SK-N-SH (cell line): ENCODE results near the gene MLIP. TPM values are rescaled to one million over a fixed set of nuclear protein-coding genes. Genes with fewer than 3 reads are reported as not detected.

Experiments used
- CTCF ChIA-PET: fragments of 300-600, 350-600 bp; formaldehyde crosslinking; extraction: SDS; loops from one replicate; lab custom pipeline; 2021; lab: Yijun Ruan, JAX
- POLR2A ChIA-PET: fragments of 350-600 bp; sonication (Branson Sonifier 250); formaldehyde crosslinking; extraction: SDS; loops from one replicate; lab custom pipeline; 2020; ENCODE audit warnings: antibody characterized with exemption, inconsistent platforms; lab: Yijun Ruan, JAX
- DNase-seq: peaks from one replicate; pipeline ENCODE4 v3.0.0; 2012
- H2AFZ ChIP-seq: fragments of 200-600 bp; sonication (generic); 2 replicates; pipeline ENCODE4 v1.8.1; 2016; ENCODE audit warnings: antibody characterized with exemption, mild to moderate bottlenecking, low read depth
- H3F3A ChIP-seq: fragments of 200-600 bp; sonication (generic); replicated peaks from 2 replicates; pipeline ENCODE3; 2016; ENCODE audit warnings: antibody characterized with exemption, mild to moderate bottlenecking; ENCODE audit not compliant: insufficient read depth
- H3K27ac ChIP-seq, 2 experiments: fragments of 200-500 bp in 1 of 2; fragments of 200-600 bp in 1 of 2; sonication (Bioruptor generic) in 1 of 2; sonication (generic), shearing (Covaris generic) in 1 of 2; 2 replicates each; pipeline versions ENCODE4 v1.5.1 to v1.6.1; 2014 to 2016; ENCODE audit warnings: low read depth in 2 of 2, inconsistent platforms in 1 of 2, low read length in 1 of 2, mild to moderate bottlenecking in 1 of 2, mixed read lengths in 1 of 2
- H3K27me3 ChIP-seq: fragments of 200-600 bp; sonication (generic), shearing (Covaris generic); 2 replicates; pipeline ENCODE4 v1.6.1; 2016; ENCODE audit warnings: mixed run types; ENCODE audit not compliant: insufficient read depth
- H3K36me3 ChIP-seq, 2 experiments: fragments of 200-500 bp in 1 of 2; fragments of 200-600 bp in 1 of 2; sonication (Bioruptor generic) in 1 of 2; sonication (generic) in 1 of 2; replicated peaks in 1 of 2; 2 replicates each; pipeline versions ENCODE3 to v1.5.1; 2014 to 2016; ENCODE audit warnings: low read length in 1 of 2, mild to moderate bottlenecking in 1 of 2; ENCODE audit not compliant: insufficient read depth in 2 of 2, control insufficient read depth in 1 of 2
- H3K4me1 ChIP-seq, 2 experiments: fragments of 200-500 bp in 1 of 2; fragments of 200-600 bp in 1 of 2; sonication (Bioruptor generic) in 1 of 2; sonication (generic), shearing (Covaris generic) in 1 of 2; 2 replicates each; pipeline versions ENCODE4 v1.5.1 to v1.6.1; 2014 to 2016; ENCODE audit warnings: low read depth in 1 of 2, low read length in 1 of 2, mixed run types in 1 of 2; ENCODE audit not compliant: insufficient read depth in 2 of 2, control insufficient read depth in 1 of 2
- H3K4me2 ChIP-seq: fragments of 200-600 bp; sonication (generic), shearing (Covaris generic); 2 replicates; pipeline ENCODE4 v1.6.1; 2017; ENCODE audit warnings: mixed run types
- H3K4me3 ChIP-seq, 2 experiments: fragments of 200-500 bp in 1 of 2; fragments of 200-600 bp in 1 of 2; sonication (Bioruptor generic) in 1 of 2; sonication (generic), shearing (Covaris generic) in 1 of 2; 2 replicates each; pipeline versions ENCODE4 v1.5.1 to v1.8.1; 2014 to 2016; ENCODE audit warnings: low read depth in 2 of 2, inconsistent platforms in 1 of 2, low read length in 1 of 2, mild to moderate bottlenecking in 1 of 2, mixed read lengths in 1 of 2, moderate library complexity in 1 of 2
- H3K79me2 ChIP-seq: fragments of 200-600 bp; sonication (generic); 2 replicates; pipeline ENCODE4 v1.8.1; 2017; ENCODE audit warnings: mild to moderate bottlenecking; ENCODE audit not compliant: insufficient read depth
- H3K9ac ChIP-seq: fragments of 200-600 bp; sonication (generic); 2 replicates; pipeline ENCODE4 v1.6.1; 2017; ENCODE audit warnings: mixed run types
- H3K9me2 ChIP-seq: fragments of 200-600 bp; sonication (generic); 2 replicates; pipeline ENCODE4 v1.6.1; 2017; ENCODE audit warnings: mixed run types
- H3K9me3 ChIP-seq: fragments of 200-600 bp; sonication (generic); 2 replicates; pipeline ENCODE4 v1.6.1; 2017; ENCODE audit warnings: mixed run types, mild to moderate bottlenecking, moderate library complexity
- H4K20me1 ChIP-seq: fragments of 200-600 bp; sonication (generic); 2 replicates; pipeline ENCODE4 v1.6.1; 2017; ENCODE audit warnings: mild to moderate bottlenecking, mixed run types; ENCODE audit not compliant: insufficient read depth
- CTCF ChIP-seq: fragments of 200-600 bp; sonication (generic); IDR thresholded peaks from 2 replicates; pipeline ENCODE4 v1.6.1; 2017; ENCODE audit warnings: antibody characterized with exemption, mild to moderate bottlenecking, moderate library complexity
- ELF1 ChIP-seq: IDR thresholded peaks from 2 replicates; pipeline ENCODE4 v1.4.0; 2012
- EP300 ChIP-seq, 2 experiments: IDR thresholded peaks; 2 replicates each; pipeline versions ENCODE4 v1.4.0 to v1.6.1; 2012; ENCODE audit warnings: borderline replicate concordance in 1 of 2, low read depth in 1 of 2, low read length in 1 of 2
- FOSL2 ChIP-seq: IDR thresholded peaks from 2 replicates; pipeline ENCODE4 v1.4.0; 2012; ENCODE audit warnings: low read depth, mild to moderate bottlenecking, moderate library complexity, borderline replicate concordance
- FOXJ3 ChIP-seq: sonication (generic); formaldehyde crosslinking; IDR thresholded peaks from 2 replicates; pipeline ENCODE4 v1.5.1; 2020; ENCODE audit warnings: mild to moderate bottlenecking, missing genetic modification reagents
- FOXM1 ChIP-seq: IDR thresholded peaks from 2 replicates; pipeline ENCODE4 v1.4.0; 2012; ENCODE audit warnings: low read depth, mild to moderate bottlenecking
- GABPA ChIP-seq: IDR thresholded peaks from 2 replicates; pipeline ENCODE4 v1.4.0; 2012; ENCODE audit warnings: low read depth, mild to moderate bottlenecking
- JUND ChIP-seq: IDR thresholded peaks from 2 replicates; pipeline ENCODE4 v1.4.0; 2012
- MXI1 ChIP-seq: IDR thresholded peaks from 2 replicates; pipeline ENCODE4 v1.6.1; 2012; ENCODE audit warnings: mild to moderate bottlenecking, low read depth, low read length, improper control_type of control experiment
- NFIC ChIP-seq: IDR thresholded peaks from 2 replicates; pipeline ENCODE4 v1.4.0; 2012; ENCODE audit warnings: borderline replicate concordance
- NRF1 ChIP-seq: IDR thresholded peaks from 2 replicates; pipeline ENCODE4 v1.6.1; 2012; ENCODE audit warnings: low read depth, mild to moderate bottlenecking, low read length
- POLR2AphosphoS5 ChIP-seq: IDR thresholded peaks from 2 replicates; pipeline ENCODE4 v1.6.1; 2012; ENCODE audit warnings: low read depth, low read length
- RAD21 ChIP-seq: IDR thresholded peaks from 2 replicates; pipeline ENCODE4 v1.6.1; 2012; ENCODE audit warnings: mild to moderate bottlenecking, low read length
- RCOR1 ChIP-seq: fragments of 150-350 bp; IDR thresholded peaks from 2 replicates; pipeline ENCODE4 v1.6.1; 2017; ENCODE audit warnings: antibody characterized with exemption, low read length
- RFX5 ChIP-seq: IDR thresholded peaks from 2 replicates; pipeline ENCODE4 v1.6.1; 2012; ENCODE audit warnings: mild to moderate bottlenecking, improper control_type of control experiment, low read length
- RXRA ChIP-seq: IDR thresholded peaks from 2 replicates; pipeline ENCODE4 v1.4.0; 2012; ENCODE audit warnings: low read depth, mild to moderate bottlenecking, borderline replicate concordance
- SIN3A ChIP-seq: IDR thresholded peaks from 2 replicates; pipeline ENCODE4 v1.6.1; 2012; ENCODE audit warnings: low read depth, mild to moderate bottlenecking, low read length, moderate library complexity, borderline replicate concordance
- TCF12 ChIP-seq: IDR thresholded peaks from 2 replicates; pipeline ENCODE4 v1.4.0; 2012
- TEAD4 ChIP-seq: IDR thresholded peaks from 2 replicates; pipeline ENCODE4 v1.4.0; 2012; ENCODE audit warnings: mild to moderate bottlenecking, borderline replicate concordance; ENCODE audit not compliant: insufficient read depth
- WGBS: methylation state at CpG from one replicate; pipeline ENCODE4 v1.1.6; 2017; ENCODE audit warnings: low lambda C conversion rate; 5-methylcytosine and 5-hydroxymethylcytosine counted together
- polyA plus RNA-seq, 3 experiments: library from polyadenylated mRNA; depleted of rRNA; stranded (reverse); fragments of >200 nt; gene quantifications; 2 replicates each; pipeline ENCODE4 v1.2.3, GENCODE V29; 2012
- TF ChIP-seq, protein P1 (sequence below): IDR thresholded peaks from 2 replicates; pipeline ENCODE4; 2012
- TF ChIP-seq, protein P2 (sequence below): fragments of 150-350 bp; IDR thresholded peaks from 2 replicates; pipeline ENCODE4 v1.6.1; 2016; ENCODE audit warnings: mild to moderate bottlenecking, low read depth, low read length
- TF ChIP-seq, protein P3 (sequence below): IDR thresholded peaks from 2 replicates; pipeline ENCODE4 v1.6.1; 2012; ENCODE audit warnings: mild to moderate bottlenecking, low read depth, low read length, moderate library complexity
- TF ChIP-seq, protein P4 (sequence below): IDR thresholded peaks from 2 replicates; pipeline ENCODE4 v1.4.0; 2012; ENCODE audit warnings: low read depth, borderline replicate concordance

MLIP gene
- polyA plus RNA-seq, 1 of the 3 experiments (the other 2 are of a cell fraction), result not detected

DNA sequence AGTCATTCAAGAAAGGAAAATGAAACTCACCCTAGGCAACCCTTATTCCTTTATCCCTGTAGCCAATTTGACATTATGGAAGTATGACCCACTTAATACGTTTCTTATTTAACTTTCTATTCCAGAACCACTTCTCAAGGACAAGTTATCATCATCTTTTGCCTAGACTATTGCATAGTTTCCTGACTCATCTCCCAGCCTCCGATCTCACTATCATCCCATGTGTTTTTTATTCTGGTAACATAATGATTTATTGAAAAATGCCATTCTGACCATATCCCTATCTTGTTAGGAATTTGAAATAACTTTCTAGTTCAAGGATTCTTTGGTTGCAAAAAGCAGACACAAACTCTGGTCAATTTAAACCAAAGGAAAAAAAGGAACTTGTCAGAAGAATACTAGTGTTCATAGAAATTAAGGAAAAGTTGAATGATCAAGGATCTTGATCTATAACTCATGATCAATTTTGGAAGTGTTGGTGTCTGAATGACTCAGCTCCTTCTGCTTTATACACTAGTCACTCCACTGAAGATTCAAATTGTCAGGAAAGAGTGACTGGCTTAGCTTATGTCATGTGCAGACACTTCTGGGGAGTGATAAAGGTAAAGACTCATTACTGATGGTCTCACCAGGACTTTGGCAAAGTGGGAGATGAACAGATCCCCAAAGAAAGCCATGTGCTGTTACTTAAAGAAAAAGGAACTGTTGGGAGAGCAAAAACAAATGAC lies 188.5 kb downstream of the MLIP start:
- H3K36me3 ChIP-seq, result no peaks in the 10 kb centered on the region
- no peaks in the 10 kb centered on the region for H3K9me2 ChIP-seq
- H3K4me2 ChIP-seq, result peak overlapping the region; percentile 27; the same call in 1 of the 2 replicates
- peak; percentile 53; the same call in 1 of the 2 replicates for TF ChIP-seq JUND
- TF ChIP-seq, protein P1, sequence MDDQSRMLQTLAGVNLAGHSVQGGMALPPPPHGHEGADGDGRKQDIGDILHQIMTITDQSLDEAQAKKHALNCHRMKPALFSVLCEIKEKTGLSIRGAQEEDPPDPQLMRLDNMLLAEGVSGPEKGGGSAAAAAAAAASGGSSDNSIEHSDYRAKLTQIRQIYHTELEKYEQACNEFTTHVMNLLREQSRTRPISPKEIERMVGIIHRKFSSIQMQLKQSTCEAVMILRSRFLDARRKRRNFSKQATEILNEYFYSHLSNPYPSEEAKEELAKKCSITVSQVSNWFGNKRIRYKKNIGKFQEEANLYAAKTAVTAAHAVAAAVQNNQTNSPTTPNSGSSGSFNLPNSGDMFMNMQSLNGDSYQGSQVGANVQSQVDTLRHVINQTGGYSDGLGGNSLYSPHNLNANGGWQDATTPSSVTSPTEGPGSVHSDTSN, result peak; percentile 73
- no peak for TF ChIP-seq MXI1
- TF ChIP-seq POLR2AphosphoS5, result peak; percentile 21; the same call in 1 of the 2 replicates
- TF ChIP-seq CTCF, result no peak
- TF ChIP-seq RAD21, result no peak
- no peak for TF ChIP-seq GABPA
- no peak for TF ChIP-seq ELF1
- TF ChIP-seq, protein P2, sequence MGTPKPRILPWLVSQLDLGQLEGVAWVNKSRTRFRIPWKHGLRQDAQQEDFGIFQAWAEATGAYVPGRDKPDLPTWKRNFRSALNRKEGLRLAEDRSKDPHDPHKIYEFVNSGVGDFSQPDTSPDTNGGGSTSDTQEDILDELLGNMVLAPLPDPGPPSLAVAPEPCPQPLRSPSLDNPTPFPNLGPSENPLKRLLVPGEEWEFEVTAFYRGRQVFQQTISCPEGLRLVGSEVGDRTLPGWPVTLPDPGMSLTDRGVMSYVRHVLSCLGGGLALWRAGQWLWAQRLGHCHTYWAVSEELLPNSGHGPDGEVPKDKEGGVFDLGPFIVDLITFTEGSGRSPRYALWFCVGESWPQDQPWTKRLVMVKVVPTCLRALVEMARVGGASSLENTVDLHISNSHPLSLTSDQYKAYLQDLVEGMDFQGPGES, result no peak
- no peak for TF ChIP-seq SIN3A
- peak in 1 of 2 experiments; percentile 71; a peak in 1 of 4 replicates for TF ChIP-seq EP300 (IDR thresholded peaks at IDR 0.05; ENCODE audit: borderline replicate concordance in 1 of 2, low read depth in 1 of 2, low read length in 1 of 2)
- no peak for TF ChIP-seq FOXM1
- TF ChIP-seq TEAD4, result 0 out of 2 replicates have a peak, but pooled peaks have one; percentile 41
- no peak for TF ChIP-seq NFIC
- TF ChIP-seq, protein P3, sequence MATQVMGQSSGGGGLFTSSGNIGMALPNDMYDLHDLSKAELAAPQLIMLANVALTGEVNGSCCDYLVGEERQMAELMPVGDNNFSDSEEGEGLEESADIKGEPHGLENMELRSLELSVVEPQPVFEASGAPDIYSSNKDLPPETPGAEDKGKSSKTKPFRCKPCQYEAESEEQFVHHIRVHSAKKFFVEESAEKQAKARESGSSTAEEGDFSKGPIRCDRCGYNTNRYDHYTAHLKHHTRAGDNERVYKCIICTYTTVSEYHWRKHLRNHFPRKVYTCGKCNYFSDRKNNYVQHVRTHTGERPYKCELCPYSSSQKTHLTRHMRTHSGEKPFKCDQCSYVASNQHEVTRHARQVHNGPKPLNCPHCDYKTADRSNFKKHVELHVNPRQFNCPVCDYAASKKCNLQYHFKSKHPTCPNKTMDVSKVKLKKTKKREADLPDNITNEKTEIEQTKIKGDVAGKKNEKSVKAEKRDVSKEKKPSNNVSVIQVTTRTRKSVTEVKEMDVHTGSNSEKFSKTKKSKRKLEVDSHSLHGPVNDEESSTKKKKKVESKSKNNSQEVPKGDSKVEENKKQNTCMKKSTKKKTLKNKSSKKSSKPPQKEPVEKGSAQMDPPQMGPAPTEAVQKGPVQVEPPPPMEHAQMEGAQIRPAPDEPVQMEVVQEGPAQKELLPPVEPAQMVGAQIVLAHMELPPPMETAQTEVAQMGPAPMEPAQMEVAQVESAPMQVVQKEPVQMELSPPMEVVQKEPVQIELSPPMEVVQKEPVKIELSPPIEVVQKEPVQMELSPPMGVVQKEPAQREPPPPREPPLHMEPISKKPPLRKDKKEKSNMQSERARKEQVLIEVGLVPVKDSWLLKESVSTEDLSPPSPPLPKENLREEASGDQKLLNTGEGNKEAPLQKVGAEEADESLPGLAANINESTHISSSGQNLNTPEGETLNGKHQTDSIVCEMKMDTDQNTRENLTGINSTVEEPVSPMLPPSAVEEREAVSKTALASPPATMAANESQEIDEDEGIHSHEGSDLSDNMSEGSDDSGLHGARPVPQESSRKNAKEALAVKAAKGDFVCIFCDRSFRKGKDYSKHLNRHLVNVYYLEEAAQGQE, result no peak
- no peak for TF ChIP-seq NRF1
- TF ChIP-seq RFX5, result no peak
- 0 out of 2 replicates have a peak, but pooled peaks have one; percentile 27 for TF ChIP-seq RXRA
- TF ChIP-seq RCOR1, result no peak
- TF ChIP-seq, protein P4, sequence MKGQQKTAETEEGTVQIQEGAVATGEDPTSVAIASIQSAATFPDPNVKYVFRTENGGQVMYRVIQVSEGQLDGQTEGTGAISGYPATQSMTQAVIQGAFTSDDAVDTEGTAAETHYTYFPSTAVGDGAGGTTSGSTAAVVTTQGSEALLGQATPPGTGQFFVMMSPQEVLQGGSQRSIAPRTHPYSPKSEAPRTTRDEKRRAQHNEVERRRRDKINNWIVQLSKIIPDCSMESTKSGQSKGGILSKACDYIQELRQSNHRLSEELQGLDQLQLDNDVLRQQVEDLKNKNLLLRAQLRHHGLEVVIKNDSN, result no peak
- peak; percentile 94 for TF ChIP-seq TCF12
- TF ChIP-seq FOXJ3, result no peak
- TF ChIP-seq FOSL2, result peak; percentile 47; the same call in 1 of the 2 replicates
- WGBS, result 9% methylated on average over 2 of the region's 2 CpGs
- no peak for DNase-seq
- ChIA-PET POLR2A (no interaction called here), CTCF (no interaction called here)
- peak overlapping the region; percentile 21 to 25; a peak in 2 of 4 replicates for H3K4me3 ChIP-seq
- H3K4me1 ChIP-seq, result no peaks in the 10 kb centered on the region
- no peaks in the 10 kb centered on the region for H3K27me3 ChIP-seq
- H3K9me3 ChIP-seq, result no peaks in the 10 kb centered on the region
- H3K27ac ChIP-seq, result peak overlapping the region; percentile 79 to 80
- no peak overlapping the region for H2AFZ ChIP-seq
- no peaks in the 10 kb centered on the region for H3K79me2 ChIP-seq
- H4K20me1 ChIP-seq, result no peaks in the 10 kb centered on the region
- H3F3A ChIP-seq, result peaks cover 14% of the 10 kb centered on the region
- no peak overlapping the region for H3K9ac ChIP-seq
